HEK293 (cell line): Measurements from ENCODE around the gene TM7SF3.

Experiments
- CTCF ChIA-PET: fragments of 350-600 bp; formaldehyde crosslinking; extraction: SDS; loops from one replicate; lab custom pipeline; 2021; ENCODE audit warnings: antibody characterized with exemption; lab: Yijun Ruan, JAX
- POLR2A ChIA-PET: fragments of 300-600 bp; formaldehyde crosslinking; extraction: SDS; loops from one replicate; lab custom pipeline; 2020; ENCODE audit warnings: antibody characterized with exemption, inconsistent platforms; lab: Yijun Ruan, JAX
- H3K27ac ChIP-seq: fragments of 200-500 bp; sonication (Bioruptor generic); 2 replicates; pipeline ENCODE4 v1.5.1; 2014; ENCODE audit warnings: low read depth, low read length, control low read depth, inconsistent platforms; ENCODE audit errors: extremely low read depth
- H3K36me3 ChIP-seq, 2 experiments: fragments of 200-500 bp in 1 of 2; sonication (Bioruptor generic) in 1 of 2; 1 replicate in 1 of 2; 2 replicates in 1 of 2; pipeline ENCODE4 v1.5.1; 2014 to 2017; ENCODE audit warnings: inconsistent platforms in 2 of 2, low read length in 2 of 2; ENCODE audit not compliant: control insufficient read depth in 2 of 2, insufficient read depth in 1 of 2
- H3K4me1 ChIP-seq: fragments of 200-500 bp; sonication (Bioruptor generic); 2 replicates; pipeline ENCODE4 v1.5.1; 2014; ENCODE audit warnings: mild to moderate bottlenecking, low read length, inconsistent platforms; ENCODE audit not compliant: control insufficient read depth, insufficient read depth
- H3K4me3 ChIP-seq: 2 replicates; pipeline ENCODE4 v1.5.1; 2011; ENCODE audit warnings: low read depth, mild to moderate bottlenecking, control low read depth, low read length, moderate library complexity
- H3K9me3 ChIP-seq: fragments of 200-500 bp; sonication (Bioruptor generic); 2 replicates; pipeline ENCODE4 v1.5.1; 2014; ENCODE audit warnings: low read depth, low read length, inconsistent platforms; ENCODE audit not compliant: control insufficient read depth, insufficient read depth
- FEZF1 ChIP-seq: fragments of 450-650 bp; formaldehyde crosslinking; IDR thresholded peaks from 2 replicates; pipeline ENCODE4 v1.5.1; 2016; ENCODE audit warnings: missing biosample characterization, missing genetic modification characterization
- GLIS1 ChIP-seq: fragments of 450-650 bp; formaldehyde crosslinking; IDR thresholded peaks from 2 replicates; pipeline ENCODE4 v1.5.1; 2016; ENCODE audit warnings: missing biosample characterization, missing genetic modification characterization
- PBX3 ChIP-seq: sonication (generic); formaldehyde crosslinking; IDR thresholded peaks from 2 replicates; pipeline ENCODE4 v1.8.1; 2022; ENCODE audit warnings: mild to moderate bottlenecking, moderate library complexity, missing genetic modification reagents
- SCRT2 ChIP-seq: fragments of 450-650 bp; formaldehyde crosslinking; IDR thresholded peaks from 2 replicates; pipeline ENCODE4 v1.5.1; 2016; ENCODE audit warnings: missing biosample characterization, missing genetic modification characterization
- YY1 ChIP-seq: fragments of 450-650 bp; formaldehyde crosslinking; IDR thresholded peaks from 2 replicates; pipeline ENCODE4 v1.5.1; 2018; ENCODE audit warnings: missing biosample characterization, missing genetic modification characterization
- YY2 ChIP-seq: fragments of 450-650 bp; formaldehyde crosslinking; IDR thresholded peaks from 2 replicates; pipeline ENCODE4 v1.5.1; 2016; ENCODE audit warnings: missing biosample characterization, missing genetic modification characterization
- ZBTB10 ChIP-seq: fragments of 450-650 bp; formaldehyde crosslinking; IDR thresholded peaks from 2 replicates; pipeline ENCODE4 v1.5.1; 2016; ENCODE audit warnings: missing biosample characterization, missing genetic modification characterization
- ZFP69B ChIP-seq: fragments of 450-650 bp; formaldehyde crosslinking; IDR thresholded peaks from 2 replicates; pipeline ENCODE4 v1.5.1; 2016; ENCODE audit warnings: missing biosample characterization, missing genetic modification characterization
- ZNF16 ChIP-seq: fragments of 450-650 bp; formaldehyde crosslinking; IDR thresholded peaks from 2 replicates; pipeline ENCODE4 v1.5.1; 2016; ENCODE audit warnings: low read depth, missing biosample characterization, missing genetic modification characterization
- ZNF223 ChIP-seq: fragments of 450-650 bp; formaldehyde crosslinking; IDR thresholded peaks from 2 replicates; pipeline ENCODE4 v1.5.1; 2016; ENCODE audit warnings: missing biosample characterization, missing genetic modification characterization
- ZNF23 ChIP-seq: fragments of 450-650 bp; formaldehyde crosslinking; IDR thresholded peaks from 2 replicates; pipeline ENCODE4 v1.5.1; 2016; ENCODE audit warnings: missing biosample characterization, missing genetic modification characterization, borderline replicate concordance
- ZNF239 ChIP-seq: fragments of 450-650 bp; formaldehyde crosslinking; IDR thresholded peaks from 2 replicates; pipeline ENCODE4 v1.5.1; 2016; ENCODE audit warnings: missing biosample characterization, missing genetic modification characterization
- ZNF280C ChIP-seq: fragments of 450-650 bp; formaldehyde crosslinking; IDR thresholded peaks from 2 replicates; pipeline ENCODE4 v1.5.1; 2016; ENCODE audit warnings: missing biosample characterization, missing genetic modification characterization
- ZNF341 ChIP-seq: fragments of 450-650 bp; formaldehyde crosslinking; IDR thresholded peaks from 2 replicates; pipeline ENCODE4; 2016; ENCODE audit warnings: low read depth, missing biosample characterization, missing genetic modification characterization
- ZNF510 ChIP-seq: fragments of 450-650 bp; formaldehyde crosslinking; IDR thresholded peaks from 2 replicates; pipeline ENCODE4 v1.5.1; 2018; ENCODE audit warnings: mild to moderate bottlenecking, missing genetic modification characterization, missing biosample characterization; ENCODE audit not compliant: insufficient replicate concordance
- ZNF544 ChIP-seq: fragments of 450-650 bp; formaldehyde crosslinking; IDR thresholded peaks from 2 replicates; pipeline ENCODE4 v1.5.0; 2017; ENCODE audit warnings: missing biosample characterization, missing genetic modification characterization
- ZNF560 ChIP-seq: fragments of 450-650 bp; formaldehyde crosslinking; IDR thresholded peaks from 2 replicates; pipeline ENCODE4 v1.5.1; 2017; ENCODE audit warnings: missing biosample characterization, missing genetic modification characterization, borderline replicate concordance
- ZNF596 ChIP-seq: fragments of 450-650 bp; IDR thresholded peaks from 2 replicates; pipeline ENCODE4 v1.5.0; 2018; ENCODE audit warnings: missing biosample characterization, mild to moderate bottlenecking, missing genetic modification characterization, moderate library complexity
- ZNF621 ChIP-seq: fragments of 450-650 bp; formaldehyde crosslinking; IDR thresholded peaks from 2 replicates; pipeline ENCODE4 v1.5.1; 2017; ENCODE audit warnings: missing biosample characterization, missing genetic modification characterization
- ZNF623 ChIP-seq: fragments of 450-650 bp; formaldehyde crosslinking; IDR thresholded peaks from 2 replicates; pipeline ENCODE4 v1.5.1; 2016; ENCODE audit warnings: missing biosample characterization, missing genetic modification characterization
- ZNF624 ChIP-seq: fragments of 450-650 bp; formaldehyde crosslinking; IDR thresholded peaks from 2 replicates; pipeline ENCODE4 v1.5.1; 2017; ENCODE audit warnings: missing biosample characterization, missing genetic modification characterization
- ZNF639 ChIP-seq: fragments of 450-650 bp; formaldehyde crosslinking; IDR thresholded peaks from 2 replicates; pipeline ENCODE4 v1.5.1; 2016; ENCODE audit warnings: missing biosample characterization, missing genetic modification characterization
- ZNF707 ChIP-seq: fragments of 450-650 bp; formaldehyde crosslinking; IDR thresholded peaks from 2 replicates; pipeline ENCODE4 v1.5.1; 2016; ENCODE audit warnings: missing biosample characterization, missing genetic modification characterization
- ZNF768 ChIP-seq: fragments of 450-650 bp; formaldehyde crosslinking; IDR thresholded peaks from 2 replicates; pipeline ENCODE4 v1.5.1; 2018; ENCODE audit warnings: missing biosample characterization, mild to moderate bottlenecking, missing genetic modification characterization
- ZNF785 ChIP-seq: fragments of 450-650 bp; formaldehyde crosslinking; IDR thresholded peaks from 2 replicates; pipeline ENCODE4 v1.5.1; 2016; ENCODE audit warnings: missing biosample characterization, missing genetic modification characterization
- ZSCAN4 ChIP-seq: fragments of 450-650 bp; formaldehyde crosslinking; IDR thresholded peaks from 2 replicates; pipeline ENCODE4 v1.5.1; 2017; ENCODE audit warnings: missing biosample characterization, missing genetic modification characterization
- TF ChIP-seq, protein P1 (sequence below): fragments of 450-650 bp; formaldehyde crosslinking; IDR thresholded peaks from 2 replicates; pipeline ENCODE4 v1.5.1; 2016; ENCODE audit warnings: missing biosample characterization, missing genetic modification characterization, borderline replicate concordance

TM7SF3 gene

GRCh38 chr12:27001663-27002062 is 12.5 kb downstream of the TM7SF3 start (continued):
- TF ChIP-seq, protein P1, sequence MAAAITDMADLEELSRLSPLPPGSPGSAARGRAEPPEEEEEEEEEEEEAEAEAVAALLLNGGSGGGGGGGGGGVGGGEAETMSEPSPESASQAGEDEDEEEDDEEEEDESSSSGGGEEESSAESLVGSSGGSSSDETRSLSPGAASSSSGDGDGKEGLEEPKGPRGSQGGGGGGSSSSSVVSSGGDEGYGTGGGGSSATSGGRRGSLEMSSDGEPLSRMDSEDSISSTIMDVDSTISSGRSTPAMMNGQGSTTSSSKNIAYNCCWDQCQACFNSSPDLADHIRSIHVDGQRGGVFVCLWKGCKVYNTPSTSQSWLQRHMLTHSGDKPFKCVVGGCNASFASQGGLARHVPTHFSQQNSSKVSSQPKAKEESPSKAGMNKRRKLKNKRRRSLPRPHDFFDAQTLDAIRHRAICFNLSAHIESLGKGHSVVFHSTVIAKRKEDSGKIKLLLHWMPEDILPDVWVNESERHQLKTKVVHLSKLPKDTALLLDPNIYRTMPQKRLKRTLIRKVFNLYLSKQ (tag by site-specific recombination): no peak
- TF ChIP-seq ZNF639 (tag by site-specific recombination) (no peak), ZNF280C (tag by site-specific recombination) (no peak), ZNF23 (tag by site-specific recombination) (no peak), ZNF624 (tag by site-specific recombination) (no peak), ZNF16 (tag by site-specific recombination) (no peak), ZNF785 (no peak)
- TF ChIP-seq, all 188 proteins: peak for 0

DNA sequence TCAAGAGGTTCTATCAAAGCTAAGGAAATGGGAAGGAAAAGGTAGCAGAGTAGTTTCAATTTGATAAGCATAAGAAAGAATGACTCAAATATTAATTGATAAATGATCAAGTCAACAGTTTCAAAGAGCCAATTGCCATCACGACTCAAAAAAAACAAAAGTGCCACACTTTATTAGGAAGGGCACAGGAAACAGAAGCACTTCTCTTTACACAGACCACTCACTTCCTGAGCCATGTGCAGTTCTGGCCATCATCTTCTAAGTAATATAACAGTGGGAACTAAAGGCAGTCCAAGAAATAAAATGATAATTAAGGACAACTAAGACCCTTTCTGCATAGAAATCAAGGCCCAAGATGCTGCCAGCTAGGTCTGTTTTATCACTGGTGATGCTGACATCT is 13.2 kb downstream of the TM7SF3 start:
- Histone ChIP-seq H3K4me1 (peaks cover 8% of the 10 kb centered on the region; the same call in 1 of the 2 replicates), H3K4me3 (no peak overlapping the region), H3K9me3 (no peaks in the 10 kb centered on the region), H3K27ac (no peak overlapping the region), H3K36me3 (peaks cover 19 to 41% of the 10 kb centered on the region in 2 experiments)
- TF ChIP-seq GLIS1 (tag by site-specific recombination) (no peak), ZNF707 (tag by site-specific recombination) (no peak), ZNF621 (no peak), PBX3 (no peak), ZFP69B (tag by site-specific recombination) (no peak), ZNF544 (tag by site-specific recombination) (no peak), ZNF596 (no peak), YY1 (tag by site-specific recombination) (no peak), ZNF341 (no peak), ZNF623 (tag by site-specific recombination) (no peak), SCRT2 (no peak), FEZF1 (tag by site-specific recombination) (no peak), YY2 (no peak), ZNF510 (tag by site-specific recombination) (no peak), ZNF223 (tag by site-specific recombination) (no peak), ZSCAN4 (tag by site-specific recombination) (no peak), ZNF560 (tag by site-specific recombination) (no peak), ZNF768 (tag by site-specific recombination) (no peak), ZBTB10 (no peak), ZNF239 (no peak)
- CTCF ChIA-PET: interaction anchor here (0.7 kb wide), 1 partner anchor 9 kb away, joined by 3 read pairs; no protein-coding TSS in a partner anchor
- POLR2A ChIA-PET: no interaction called here
